HG02943 (cell line): ENCODE measurements around the gene SUMF1.

Experiments
- ATAC-seq: cut with Tn5 transposase; IDR thresholded peaks from one replicate; pipeline ENCODE4 v1.9.1; 2021; ENCODE audit warnings: mild to moderate bottlenecking, low read depth, moderate library complexity; ENCODE audit not compliant: unreplicated experiment

The SUMF1 gene

GRCh38 chr3:4466741-4467521 is at the start of gene SUMF1:
Gene SUMF1, minus strand, starts transcription at chr3:4467269. Its CDS starts 24 bp downstream, at chr3:4467245.
- ATAC-seq: peak; percentile 100

GRCh38 chr3:4515916-4516579 is 49.0 kb upstream of the SUMF1 start:
- no peak for ATAC-seq

GRCh38 chr3:4514916-4515315 is 47.8 kb upstream of the SUMF1 start:
- ATAC-seq: no peak

- no peak for ATAC-seq
These were observed 47.3 kb upstream of the SUMF1 start for GRCh38 chr3:4514321-4514720.

- ATAC-seq: no peak
These were observed 46.0 kb upstream of the SUMF1 start for GRCh38 chr3:4512895-4513616.

- ATAC-seq: no peak
These were observed 44.6 kb upstream of the SUMF1 start for GRCh38 chr3:4511491-4512262.

GRCh38 chr3:4509983-4510755 is 43.1 kb upstream of the SUMF1 start:
- no peak for ATAC-seq

GRCh38 chr3:4509043-4509442 is 42.0 kb upstream of the SUMF1 start:
- ATAC-seq: no peak

- peak; percentile 76 for ATAC-seq
These were observed 41.2 kb upstream of the SUMF1 start for GRCh38 chr3:4508048-4508981.

GRCh38 chr3:4507024-4507596 is 40.0 kb upstream of the SUMF1 start:
- no peak for ATAC-seq

GRCh38 chr3:4506559-4507023 is 39.5 kb upstream of the SUMF1 start:
- ATAC-seq: no peak

- ATAC-seq: no peak
These were observed 38.9 kb upstream of the SUMF1 start for GRCh38 chr3:4505688-4506558.

GRCh38 chr3:4504340-4505261 is 37.5 kb upstream of the SUMF1 start:
- no peak for ATAC-seq

- peak; percentile 41 for ATAC-seq
These were observed 36.0 kb upstream of the SUMF1 start for GRCh38 chr3:4503050-4503449.

- ATAC-seq: no peak
These were observed 34.9 kb upstream of the SUMF1 start for GRCh38 chr3:4501927-4502326.

GRCh38 chr3:4501437-4501836 is 34.4 kb upstream of the SUMF1 start:
- no peak for ATAC-seq
